CD4-positive, alpha-beta T cell (primary cell): ENCODE measurements around the gene RREB1. TPM values are rescaled to one million over a fixed set of nuclear protein-coding genes. Genes with fewer than 3 reads are reported as not detected.

Experiments used
- ATAC-seq: fragments of 200-7000 bp; cut with Tn5 transposase; one replicate; pipeline ENCODE4 v1.10.0; 2022; ENCODE audit warnings: mild to moderate bottlenecking; ENCODE audit not compliant: poor library complexity
- CTCF ChIA-PET: fragments of 350-600 bp; sonication (Branson Sonifier 250); formaldehyde crosslinking; loops from one replicate; lab custom pipeline; 2021; ENCODE audit warnings: antibody characterized with exemption, inconsistent platforms; lab: Charles Lee
- POLR2A ChIA-PET: fragments of 350-600 bp; sonication (Branson Sonifier 250); formaldehyde crosslinking; loops from one replicate; lab custom pipeline; 2021; ENCODE audit warnings: antibody characterized with exemption, inconsistent platforms; lab: Charles Lee
- DNase-seq, 14 experiments: peaks; one replicate each; pipeline ENCODE4 v3.0.0-alpha.2; 2013 to 2020; ENCODE audit warnings: mixed read lengths in 2 of 14
- H3K27ac ChIP-seq, 2 donors: one replicate each; pipeline versions ENCODE4 v1.5.1 to v1.7.0; 2013; ENCODE audit warnings: low read length in 2 of 2, low read depth in 1 of 2, mild to moderate bottlenecking in 1 of 2
- H3K27me3 ChIP-seq, 2 experiments: 1 replicate in 1 of 2; 2 replicates in 1 of 2; pipeline versions ENCODE4 v1.6.1 to v1.7.0; 2013; ENCODE audit warnings: low read length in 2 of 2, control low read depth in 1 of 2, mild to moderate bottlenecking in 1 of 2, moderate library complexity in 1 of 2; ENCODE audit not compliant: insufficient read depth in 2 of 2, control insufficient read depth in 1 of 2
- H3K36me3 ChIP-seq: one replicate; pipeline ENCODE4 v1.6.1; 2013; ENCODE audit warnings: low read length, control low read depth; ENCODE audit not compliant: insufficient read depth
- H3K4me1 ChIP-seq: one replicate; pipeline ENCODE4 v1.6.1; 2013; ENCODE audit warnings: low read length, control low read depth; ENCODE audit not compliant: insufficient read depth
- H3K4me3 ChIP-seq: one replicate; pipeline ENCODE4 v1.5.1; 2013; ENCODE audit warnings: mild to moderate bottlenecking, low read length, moderate library complexity
- H3K9me3 ChIP-seq, 2 experiments: 1 replicate in 1 of 2; 2 replicates in 1 of 2; pipeline versions ENCODE4 v1.6.1 to v1.7.0; 2013; ENCODE audit warnings: low read length in 2 of 2, mild to moderate bottlenecking in 2 of 2, control low read depth in 1 of 2, moderate library complexity in 1 of 2; ENCODE audit not compliant: control insufficient read depth in 1 of 2, insufficient read depth in 1 of 2
- H3K27ac Mint-ChIP-seq: one replicate; pipeline ENCODE4 v1.8.0; 2020; ENCODE audit warnings: mixed read lengths
- H3K27me3 Mint-ChIP-seq: one replicate; pipeline ENCODE4 v1.8.0; 2021; ENCODE audit warnings: mixed read lengths
- H3K36me3 Mint-ChIP-seq: one replicate; pipeline ENCODE4 v1.8.0; 2021; ENCODE audit warnings: low read depth, mixed read lengths
- H3K4me1 Mint-ChIP-seq: one replicate; pipeline ENCODE4 v1.8.0; 2021; ENCODE audit warnings: low read depth, mixed read lengths
- H3K4me3 Mint-ChIP-seq: one replicate; pipeline ENCODE4 v1.8.0; 2020; ENCODE audit warnings: mild to moderate bottlenecking, mixed read lengths
- H3K9me3 Mint-ChIP-seq: one replicate; pipeline ENCODE4 v1.8.0; 2020; ENCODE audit warnings: mixed read lengths
- CTCF ChIP-seq: fragments of 200-600 bp; IDR thresholded peaks from one replicate; pipeline ENCODE4 v1.8.0; 2022; ENCODE audit warnings: antibody characterized with exemption, mild to moderate bottlenecking
- intact Hi-C, 2 experiments: fragments of 100-400 bp; cut with DNase I in 1 of 2; cut with micrococcal nuclease in 1 of 2; formaldehyde crosslinking; loops; one replicate each; pipeline versions ENCODE4 v1.15.1 to v1.9.0; 2023 to 2025; cut with DNase I, micrococcal nuclease
- total RNA-seq, 174 experiments: library from RNA in 2 of 174; stranded (reverse) in 2 of 174; gene quantifications; one replicate each; pipeline ENCODE4 v1.2.3 and lab custom pipeline; 2021 to 2026

Gene RREB1
- total RNA-seq, 2 experiments from 2014 or later, result 56.5 to 60.0 TPM

DNA sequence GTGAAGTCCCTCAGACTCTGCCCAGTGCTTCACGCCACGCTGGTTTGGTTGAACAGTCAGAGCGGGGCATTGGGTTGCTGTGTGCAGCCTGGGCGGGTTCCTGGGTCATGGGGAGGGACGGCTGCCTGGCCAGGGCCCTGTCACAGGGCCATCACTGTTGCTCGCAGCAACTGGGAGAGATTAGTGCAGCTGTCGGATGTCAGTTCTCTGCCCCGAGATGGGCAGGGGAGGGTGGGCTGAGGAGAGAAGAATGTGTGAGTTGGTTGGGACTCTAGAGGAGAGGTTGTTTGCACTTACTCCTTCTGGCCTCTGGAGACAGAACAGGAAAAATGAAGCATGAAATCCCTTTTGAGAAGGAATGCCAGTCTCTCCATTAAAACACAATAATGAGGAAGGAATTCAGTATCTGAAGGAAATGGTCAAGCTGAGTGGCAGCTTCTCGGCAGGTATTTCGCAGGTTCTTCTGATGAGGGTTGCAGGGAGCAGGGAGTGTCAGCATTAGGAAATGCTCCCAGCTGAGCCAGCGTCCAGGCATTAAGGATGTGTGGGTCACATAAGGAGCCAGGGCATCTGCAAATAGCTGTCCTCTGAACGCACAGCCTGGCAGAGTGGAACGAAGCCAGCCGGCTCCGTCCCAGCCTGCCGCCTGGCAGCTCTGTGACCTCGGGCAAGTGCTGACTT, 109.3 kb downstream of the RREB1 start:
- no peaks in the 10 kb centered on the region for H3K27me3 ChIP-seq
- ChIA-PET POLR2A (interaction anchor here (0.8 kb wide), 1 partner anchor 108 kb away, joined by 3 read pairs; no protein-coding TSS in a partner anchor), CTCF (no interaction called here)
- no peak for ATAC-seq
- H3K4me1 Mint-ChIP-seq, result no peaks in the 10 kb centered on the region
- DNase-seq, result no peak
- no peak overlapping the region for H3K27ac Mint-ChIP-seq
- H3K4me3 ChIP-seq, result no peak overlapping the region
- no peaks in the 10 kb centered on the region for H3K27me3 Mint-ChIP-seq
- TF ChIP-seq CTCF, result no peak
- H3K9me3 ChIP-seq, result no peaks in the 10 kb centered on the region
- intact Hi-C loops, result no loop called here
- peaks cover 81% of the 10 kb centered on the region for H3K36me3 Mint-ChIP-seq
- H3K27ac ChIP-seq, result no peak overlapping the region
- no peaks in the 10 kb centered on the region for H3K4me1 ChIP-seq
- H3K36me3 ChIP-seq, result peaks cover 83% of the 10 kb centered on the region
- H3K9me3 Mint-ChIP-seq, result no peaks in the 10 kb centered on the region
- no peak overlapping the region for H3K4me3 Mint-ChIP-seq

GRCh38 chr6:7218406-7218988, 110.7 kb downstream of the RREB1 start:
- DNase-seq, result no peak
- no peak overlapping the region for H3K27ac ChIP-seq
- peaks cover 80% of the 10 kb centered on the region for H3K36me3 ChIP-seq
- Mint-ChIP-seq H3K4me1 (no peaks in the 10 kb centered on the region), H3K36me3 (peaks cover 78% of the 10 kb centered on the region), H3K4me3 (no peak overlapping the region), H3K27ac (no peak overlapping the region), H3K27me3 (no peaks in the 10 kb centered on the region), H3K9me3 (no peaks in the 10 kb centered on the region)
- POLR2A ChIA-PET, result interaction anchor here (0.6 kb wide), 1 partner anchor 468 kb away, joined by 3 read pairs; no protein-coding TSS in a partner anchor
- CTCF ChIA-PET, result interaction anchor here (0.6 kb wide), 1 partner anchor 1788 kb away, joined by 3 read pairs; no protein-coding TSS in a partner anchor
- ATAC-seq, result no peak
- H3K27me3 ChIP-seq, result no peaks in the 10 kb centered on the region
- intact Hi-C loops, result no loop called here
- TF ChIP-seq CTCF, result no peak
- no peaks in the 10 kb centered on the region for H3K9me3 ChIP-seq
- no peak overlapping the region for H3K4me3 ChIP-seq
- no peaks in the 10 kb centered on the region for H3K4me1 ChIP-seq

- Mint-ChIP-seq H3K4me3 (no peak overlapping the region), H3K27ac (no peak overlapping the region), H3K27me3 (no peaks in the 10 kb centered on the region), H3K4me1 (peaks cover 2% of the 10 kb centered on the region), H3K9me3 (no peaks in the 10 kb centered on the region), H3K36me3 (peaks cover 78% of the 10 kb centered on the region)
- Histone ChIP-seq H3K36me3 (peaks cover 78% of the 10 kb centered on the region), H3K4me1 (no peaks in the 10 kb centered on the region), H3K27ac (no peak overlapping the region), H3K4me3 (no peak overlapping the region), H3K27me3 (no peaks in the 10 kb centered on the region), H3K9me3 (no peaks in the 10 kb centered on the region)
- intact Hi-C loops, result no loop called here
- ChIA-PET POLR2A (no interaction called here), CTCF (interaction anchor here (0.6 to 0.7 kb wide), 2 partner anchors 112 to 497 kb away, joined by 3 to 4 read pairs; no protein-coding TSS in a partner anchor)
- ATAC-seq (no peak), DNase-seq (no peak)
- TF ChIP-seq CTCF, result no peak
These were observed 111.5 kb downstream of the RREB1 start for GRCh38 chr6:7219310-7219709.
